ENCODE measurements around the gene TNF.

The TNF gene

DNA sequence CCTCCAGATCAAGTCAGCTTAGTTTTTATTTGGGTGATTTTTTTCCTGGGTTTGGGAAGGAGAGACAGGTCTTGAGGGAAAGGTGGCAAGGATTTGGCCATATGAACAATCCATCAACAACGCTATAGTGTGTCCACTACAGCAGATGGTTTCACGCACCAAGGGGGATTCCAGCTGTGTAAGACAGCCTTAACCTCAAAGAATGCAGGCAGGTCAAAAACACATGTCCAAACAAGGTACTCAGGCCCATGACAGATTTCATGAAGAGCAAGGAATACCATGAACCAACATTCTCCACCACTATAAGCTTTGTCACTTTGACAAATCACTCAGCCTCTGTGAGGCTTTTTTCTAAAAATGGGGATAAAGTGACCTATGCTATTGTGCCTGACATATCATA lies 41.6 kb downstream of the TNF start:
- TF ChIP-seq, protein P1, sequence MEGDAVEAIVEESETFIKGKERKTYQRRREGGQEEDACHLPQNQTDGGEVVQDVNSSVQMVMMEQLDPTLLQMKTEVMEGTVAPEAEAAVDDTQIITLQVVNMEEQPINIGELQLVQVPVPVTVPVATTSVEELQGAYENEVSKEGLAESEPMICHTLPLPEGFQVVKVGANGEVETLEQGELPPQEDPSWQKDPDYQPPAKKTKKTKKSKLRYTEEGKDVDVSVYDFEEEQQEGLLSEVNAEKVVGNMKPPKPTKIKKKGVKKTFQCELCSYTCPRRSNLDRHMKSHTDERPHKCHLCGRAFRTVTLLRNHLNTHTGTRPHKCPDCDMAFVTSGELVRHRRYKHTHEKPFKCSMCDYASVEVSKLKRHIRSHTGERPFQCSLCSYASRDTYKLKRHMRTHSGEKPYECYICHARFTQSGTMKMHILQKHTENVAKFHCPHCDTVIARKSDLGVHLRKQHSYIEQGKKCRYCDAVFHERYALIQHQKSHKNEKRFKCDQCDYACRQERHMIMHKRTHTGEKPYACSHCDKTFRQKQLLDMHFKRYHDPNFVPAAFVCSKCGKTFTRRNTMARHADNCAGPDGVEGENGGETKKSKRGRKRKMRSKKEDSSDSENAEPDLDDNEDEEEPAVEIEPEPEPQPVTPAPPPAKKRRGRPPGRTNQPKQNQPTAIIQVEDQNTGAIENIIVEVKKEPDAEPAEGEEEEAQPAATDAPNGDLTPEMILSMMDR (IDR thresholded peaks at IDR 0.05; ENCODE audit: control extremely low read depth, extremely low read depth, low read depth, missing control alignments) = no peak
- ChIA-PET CTCF (interaction anchor here (0.7 to 6.6 kb wide), 8 partner anchors 8 to 71 kb away, joined by 3 to 73 read pairs (median 4); partner anchors contain the start of genes ATP6V1G2 and NCR3), POLR2A (no interaction called here)
- no peak for DNase-seq (ENCODE audit: extremely low spot score)

DNA sequence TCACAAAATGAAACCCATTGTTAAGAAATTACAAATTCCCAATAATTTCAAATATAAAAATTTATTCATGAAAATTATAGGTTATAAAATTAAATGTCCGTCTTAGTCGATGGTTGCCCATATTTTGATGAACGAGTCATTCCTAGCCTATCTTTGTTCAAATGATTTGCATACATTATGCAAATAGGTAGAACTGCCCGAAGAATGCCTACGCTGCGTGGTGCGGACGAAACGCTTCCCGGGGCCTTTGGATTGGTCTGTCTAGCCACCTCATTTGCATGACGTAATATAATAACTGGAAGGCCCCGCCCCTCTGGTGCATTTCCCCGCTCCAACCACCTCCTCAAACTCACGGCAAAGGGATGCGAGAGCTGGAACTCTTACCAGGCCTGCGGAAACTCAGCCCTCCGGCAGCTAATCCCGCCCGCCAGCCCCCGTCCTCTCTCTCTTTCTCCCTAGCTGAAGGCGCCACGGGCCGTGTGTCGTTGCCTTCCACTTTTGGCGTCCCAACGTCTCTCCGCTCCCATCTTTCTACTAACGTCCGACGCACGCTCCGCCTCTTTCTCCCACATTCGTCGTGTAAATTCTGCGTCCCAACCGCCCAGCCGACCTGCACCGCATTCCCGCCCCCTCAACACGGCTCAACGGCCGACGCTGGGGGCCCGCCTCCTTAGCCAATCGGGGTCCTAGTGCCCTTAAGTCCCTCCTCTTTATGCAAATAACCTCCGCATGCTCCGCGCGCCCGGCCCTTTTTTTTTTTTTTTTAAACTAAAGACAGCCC lies 44.6 kb downstream of the TNF start:
- peak; percentile 86 for DNase-seq (ENCODE audit: extremely low spot score)
- CTCF ChIA-PET = no interaction called here
- POLR2A ChIA-PET = interaction anchor here (0.6 to 2.1 kb wide), 4 partner anchors 14 to 45 kb away, joined by 3 to 6 read pairs (median 4); partner anchors contain the start of genes BAG6 and TNF
- TF ChIP-seq, protein P1 (IDR thresholded peaks at IDR 0.05; ENCODE audit: control extremely low read depth, extremely low read depth, low read depth, missing control alignments) = no peak

DNA sequence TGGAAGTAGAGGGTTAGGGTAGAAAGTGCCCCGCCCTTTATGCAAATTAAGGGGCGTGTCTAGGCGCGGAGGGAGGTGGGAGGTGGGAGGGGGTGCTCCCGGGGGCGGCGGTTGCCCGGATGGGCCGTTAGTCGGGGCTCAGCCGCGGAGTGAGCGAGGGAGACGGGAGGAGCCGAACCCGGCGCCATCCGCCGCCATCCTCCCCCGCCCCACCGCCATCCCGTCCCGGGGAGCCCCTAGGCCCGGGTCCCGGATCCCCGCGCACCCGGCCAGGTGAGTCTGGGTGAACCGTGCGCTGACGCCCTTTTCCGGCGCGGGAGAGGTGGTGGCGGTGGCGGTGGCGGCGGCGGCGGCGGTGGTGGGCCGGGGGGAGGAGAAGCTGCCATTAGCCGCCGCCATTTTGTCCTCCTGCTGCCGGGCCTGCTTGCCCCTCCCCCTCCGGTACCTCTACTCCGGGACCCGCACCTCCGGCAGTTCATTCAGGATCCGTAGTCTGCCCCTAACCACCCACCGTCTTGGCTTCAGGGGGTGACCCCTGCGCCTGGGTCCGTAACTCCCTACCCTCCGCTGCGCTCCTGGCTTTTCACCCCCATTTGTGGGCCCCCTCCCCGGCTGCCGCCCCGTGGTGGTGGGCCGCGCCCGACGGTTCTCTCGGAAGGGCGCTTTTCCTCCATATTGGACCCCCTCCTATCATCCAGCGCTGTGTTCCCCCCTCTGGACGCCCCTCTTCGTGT lies 45.4 kb downstream of the TNF start, which contains the start of gene PRRC2A:
Gene PRRC2A (plus strand): TSS at position 130 of the 734 bp plus-strand sequence. CDS start 2,075 bp downstream, outside the sequence.
- DNase-seq (ENCODE audit: extremely low spot score) = peak; percentile 97
- TF ChIP-seq, protein P1 (IDR thresholded peaks at IDR 0.05; ENCODE audit: control extremely low read depth, extremely low read depth, low read depth, missing control alignments) = no peak
- ChIA-PET POLR2A (interaction anchor here (0.9 to 2.1 kb wide), 4 partner anchors 13 to 46 kb away, joined by 3 to 6 read pairs (median 4); partner anchors contain the start of gene TNF), CTCF (interaction anchor here (2.4 kb wide), 1 partner anchor 13 kb away, joined by 7 read pairs; no protein-coding TSS in a partner anchor)

- ChIA-PET POLR2A (interaction anchor here (0.7 to 2.1 kb wide), 3 partner anchors 13 to 46 kb away, joined by 4 to 6 read pairs (median 5); partner anchors contain the start of gene TNF), CTCF (interaction anchor here (1.1 to 2.4 kb wide), 5 partner anchors 13 to 75 kb away, joined by 3 to 8 read pairs (median 6); partner anchors contain the start of gene ATP6V1G2)
- TF ChIP-seq, protein P1 (IDR thresholded peaks at IDR 0.05; ENCODE audit: control extremely low read depth, extremely low read depth, low read depth, missing control alignments) = no peak
- no peak for DNase-seq (ENCODE audit: extremely low spot score)
Observed at GRCh38 chr6:31621320-31621939, 46.1 kb downstream of the TNF start.

- ChIA-PET CTCF (interaction anchor here (0.8 to 2.4 kb wide), 6 partner anchors 12 to 76 kb away, joined by 3 to 8 read pairs (median 5); partner anchors contain the start of gene ATP6V1G2), POLR2A (interaction anchor here (0.7 to 1.2 kb wide), 2 partner anchors 18 to 31 kb away, joined by 5 to 6 read pairs; partner anchors contain the start of gene BAG6)
- DNase-seq (ENCODE audit: extremely low spot score) = no peak
- TF ChIP-seq, protein P1 (IDR thresholded peaks at IDR 0.05; ENCODE audit: control extremely low read depth, extremely low read depth, low read depth, missing control alignments) = no peak
Observed at GRCh38 chr6:31621991-31622390, 46.6 kb downstream of the TNF start.

All from GM10248 (cell line).